Heart left ventricle (tissue), 16 donors: ENCODE measurements around the gene FMN2. TPM values are rescaled to one million over a fixed set of nuclear protein-coding genes. Genes with fewer than 3 reads are reported as not detected.
A peak's percentile ranks its signal among the peaks of the same experiment; 100 is the strongest.

Experiments
- ATAC-seq, 4 donors: fragments of 200-7000 bp; cut with Tn5 transposase; one replicate each; pipeline ENCODE4 v1.9.1; 2020 to 2022; ENCODE audit warnings: moderate library complexity in 4 of 4, mild to moderate bottlenecking in 3 of 4, moderate number of reproducible peaks in 1 of 4
- DNase-seq, 5 donors: peaks; one replicate each; pipeline ENCODE4 v3.0.0-alpha.2; 2020
- H3K27ac ChIP-seq, 12 donors: fragments of 200-600 bp; sonication (generic) in 4 of 12; one replicate each; pipeline versions ENCODE4 v1.5.0 to v1.8.0; 2016 to 2022; ENCODE audit warnings: mild to moderate bottlenecking in 2 of 12
- H3K27me3 ChIP-seq, 9 donors: fragments of 200-600 bp; sonication (generic) in 2 of 9; one replicate each; pipeline versions ENCODE4 v1.5.1 to v1.8.0; 2016 to 2022; ENCODE audit warnings: mild to moderate bottlenecking in 3 of 9
- H3K36me3 ChIP-seq, 9 donors: fragments of 200-600 bp; sonication (generic) in 2 of 9; one replicate each; pipeline versions ENCODE4 v1.5.0 to v1.8.0; 2018 to 2022; ENCODE audit warnings: mild to moderate bottlenecking in 2 of 9
- H3K4me1 ChIP-seq, 12 donors: fragments of 200-600 bp; sonication (generic) in 4 of 12; one replicate each; pipeline versions ENCODE4 v1.5.0 to v1.8.0; 2016 to 2022; ENCODE audit warnings: mild to moderate bottlenecking in 3 of 12
- H3K4me3 ChIP-seq, 12 donors: fragments of 200-600 bp; sonication (generic) in 4 of 12; one replicate each; pipeline versions ENCODE4 v1.5.0 to v1.8.0; 2017 to 2022; ENCODE audit warnings: mild to moderate bottlenecking in 9 of 12, moderate library complexity in 4 of 12
- H3K9me3 ChIP-seq, 12 donors: fragments of 200-600 bp; sonication (generic) in 4 of 12; one replicate each; pipeline versions ENCODE4 v1.5.0 to v1.8.0; 2016 to 2022; ENCODE audit warnings: mild to moderate bottlenecking in 1 of 12
- CTCF ChIP-seq, 12 donors: fragments of 200-600 bp; sonication (generic) in 4 of 12; IDR thresholded peaks; one replicate each; pipeline versions ENCODE4 v1.5.0 to v1.8.0; 2018 to 2022; ENCODE audit warnings: antibody characterized with exemption in 12 of 12, mild to moderate bottlenecking in 5 of 12
- POLR2A ChIP-seq, 2 donors: fragments of 450-650 bp; IDR thresholded peaks; one replicate each; pipeline ENCODE4 v1.6.1; 2017; ENCODE audit warnings: antibody characterized with exemption in 2 of 2, mild to moderate bottlenecking in 2 of 2, moderate library complexity in 2 of 2
- WGBS, 4 donors: extraction: QIAGEN DNeasy Blood & Tissue Kit in 2 of 4; methylation state at CpG; one replicate each; pipeline versions ENCODE4 v1.1.5 to v1.1.7; 2013 to 2018; 5-methylcytosine and 5-hydroxymethylcytosine counted together
- intact Hi-C, 10 donors: fragments of 100-400 bp; cut with DNase I; formaldehyde crosslinking; loops; one replicate each; pipeline versions ENCODE4 v1.11.1 to v1.14.2; 2022
- polyA plus RNA-seq, 2 donors: library from polyadenylated mRNA; stranded (reverse); fragments of 200-250 nt; gene quantifications; one replicate each; pipeline ENCODE4 v1.2.3, GENCODE V29; 2013
- total RNA-seq, 9 donors: library from RNA; depleted of rRNA in 2 of 9; stranded (reverse); fragments of >200 nt in 2 of 9; fragmentation: NEBNext Ultra II Directional in 3 of 9; extraction: Animal tissue kit (Norgen Biotek cat#: 25700) in 3 of 9; gene quantifications; one replicate each; pipeline versions ENCODE4 v1.1.0 to v1.2.4, GENCODE V29; 2016 to 2023
- donor health status: ischemic (EF 13 %, LVEDD 7.1; RV severe dilation, severe dysfunction).
- donor health status: healthy with polysubstance abuse.
- donor health status: DM: no; HTN: yes; CAD: no.
- donor health status: DM: no; HTN: no; CAD: no.
- donor health status: ischemic (EF 25% LVEDD 6.9; RV normal size, moderate dysfunction).
- donor health status: ischemic (EF 25% LVEDD 5.7; RV mildly dilated, moderate dysfunction).
- donor health status: healthy.
- donor health status: DM: yes; HTN: yes; CAD: no.
- donor health status: ischemic (EF 35%, LVEDD 5.7; RV mildly dilated, moderate dysfunction).
- donor health status: nonischemic (EF 11% LVEDD 7.7; RV severe dilation, severe dysfunction).
- donor health status: DM: yes; HTN: yes; CAD: no.
- donor health status: PGD.
- donor health status: ischemic (EF 29% LVEDD 5.4; RV normal size, mild dysfunction).
- donor health status: nonischemic (EF 23%, LVEDD 6.1; RV moderate dilation, normal function).

Gene FMN2
- total and polyA plus RNA-seq, 11 donors = 0.11 to 1.9 (median 0.31) TPM; not detected in 8

- Histone ChIP-seq H3K36me3 (no peaks in the 10 kb centered on the region), H3K27me3 (peaks cover 0 to 20% (median 0%) of the 10 kb centered on the region in 9 donors), H3K4me1 (no peaks in the 10 kb centered on the region), H3K9me3 (no peaks in the 10 kb centered on the region), H3K4me3 (no peak overlapping the region), H3K27ac (no peak overlapping the region)
- WGBS, 4 donors = 36 to 40% (median 37%) methylated on average over 6 of the region's 6 CpGs
- intact Hi-C loops = no loop called here
- no peak for ATAC-seq
- DNase-seq = no peak
- peak; percentile 52 to 76 (median 68) for TF ChIP-seq CTCF (IDR thresholded peaks at IDR 0.05)
- TF ChIP-seq POLR2A (IDR thresholded peaks at IDR 0.05) = no peak
Observed at GRCh38 chr1:240189386-240189989, 97.8 kb downstream of the FMN2 start.

- H3K27me3 ChIP-seq = peaks cover 0 to 19% (median 0%) of the 10 kb centered on the region in 9 donors
- no peaks in the 10 kb centered on the region for H3K9me3 ChIP-seq
- intact Hi-C loops = loop anchor here in 5 of 10 donors (5.0 to 10.0 kb wide), 4 partner anchors 416 to 504 kb away; partner anchors contain the start of gene GREM2 (in 1 of the 5)
- ATAC-seq (no peak), DNase-seq (no peak)
- no peak for TF ChIP-seq POLR2A (IDR thresholded peaks at IDR 0.05)
- peak in 4 of 12 donors; percentile 23 to 37 (median 32) for TF ChIP-seq CTCF (IDR thresholded peaks at IDR 0.05)
- no peak overlapping the region for H3K27ac ChIP-seq
- no peak overlapping the region for H3K4me3 ChIP-seq
- no peaks in the 10 kb centered on the region for H3K4me1 ChIP-seq
- 23 to 27% (median 25%) methylated on average over 6 of the region's 6 CpGs for WGBS, 4 donors
- H3K36me3 ChIP-seq = no peaks in the 10 kb centered on the region
Observed at GRCh38 chr1:240190881-240191401, 99.3 kb downstream of the FMN2 start.

GRCh38 chr1:240192851-240193250 is 101.2 kb downstream of the FMN2 start:
- H3K27ac ChIP-seq = no peak overlapping the region
- intact Hi-C loops = loop anchor here in 5 of 10 donors (5.0 to 10.0 kb wide), 4 partner anchors 414 to 502 kb away; partner anchors contain the start of gene GREM2 (in 1 of the 5)
- no peaks in the 10 kb centered on the region for H3K9me3 ChIP-seq
- ATAC-seq = no peak
- no peak for TF ChIP-seq POLR2A (IDR thresholded peaks at IDR 0.05)
- no peak for TF ChIP-seq CTCF (IDR thresholded peaks at IDR 0.05)
- H3K4me3 ChIP-seq = no peak overlapping the region
- H3K36me3 ChIP-seq = no peaks in the 10 kb centered on the region
- WGBS, 4 donors = 58 to 73% (median 64%) methylated on average over 2 of the region's 2 CpGs
- DNase-seq = no peak
- no peaks in the 10 kb centered on the region for H3K4me1 ChIP-seq
- peaks cover 0 to 8% (median 0%) of the 10 kb centered on the region in 9 donors for H3K27me3 ChIP-seq

- Histone ChIP-seq H3K4me3 (no peak overlapping the region), H3K27me3 (peaks cover 0 to 8% (median 0%) of the 10 kb centered on the region in 9 donors), H3K4me1 (no peaks in the 10 kb centered on the region), H3K27ac (peak overlapping the region in 1 of 12 donors; percentile 59), H3K9me3 (no peaks in the 10 kb centered on the region), H3K36me3 (no peaks in the 10 kb centered on the region)
- ATAC-seq = no peak
- no peak for DNase-seq
- 17 to 25% (median 22%) methylated on average over 3 of the region's 3 CpGs for WGBS, 4 donors
- TF ChIP-seq CTCF (IDR thresholded peaks at IDR 0.05) = no peak
- no peak for TF ChIP-seq POLR2A (IDR thresholded peaks at IDR 0.05)
- intact Hi-C loops = loop anchor here in 5 of 10 donors (5.0 to 10.0 kb wide), 4 partner anchors 414 to 501 kb away; partner anchors contain the start of gene GREM2 (in 1 of the 5)
Observed at GRCh38 chr1:240193679-240194078, 102.0 kb downstream of the FMN2 start.
